Natural killer cell (primary cell): ENCODE data around the gene VANGL1. TPM values are rescaled to one million over a fixed set of nuclear protein-coding genes. Genes with fewer than 3 reads are reported as not detected.

Experiments
- ATAC-seq, 3 donors: fragments of 150-1000 bp in 2 of 3; fragments of 200-7000 bp in 1 of 3; cut with Tn5 transposase; 1 replicate in 1 of 3; 2 replicates in 2 of 3; pipeline ENCODE4 v1.10.0; 2021; ENCODE audit warnings: mild to moderate bottlenecking in 2 of 3, moderate library complexity in 2 of 3
- DNase-seq, 2 donors: peaks; one replicate each; pipeline versions ENCODE4 v3.0.0 to v3.0.0-alpha.2; 2013 to 2021; ENCODE audit warnings: mixed read lengths in 1 of 2
- H3K27ac ChIP-seq: one replicate; pipeline ENCODE4 v1.5.1; 2013; ENCODE audit warnings: mild to moderate bottlenecking, low read length
- H3K27me3 ChIP-seq: one replicate; pipeline ENCODE4 v1.6.1; 2013; ENCODE audit warnings: low read length; ENCODE audit not compliant: control insufficient read depth, insufficient read depth
- H3K36me3 ChIP-seq: one replicate; pipeline ENCODE4 v1.6.1; 2013; ENCODE audit warnings: low read length; ENCODE audit not compliant: control insufficient read depth, insufficient read depth
- H3K4me1 ChIP-seq: one replicate; pipeline ENCODE4 v1.6.1; 2013; ENCODE audit warnings: low read length; ENCODE audit not compliant: control insufficient read depth, insufficient read depth
- H3K4me3 ChIP-seq: one replicate; pipeline ENCODE4 v1.5.1; 2013; ENCODE audit warnings: low read length
- H3K9me3 ChIP-seq: one replicate; pipeline ENCODE4 v1.6.1; 2013; ENCODE audit warnings: low read length; ENCODE audit not compliant: control insufficient read depth, insufficient read depth
- H3K27ac Mint-ChIP-seq, 2 donors: one replicate each; pipeline ENCODE4 v1.8.0; 2022; ENCODE audit warnings: mild to moderate bottlenecking in 2 of 2, mixed read lengths in 2 of 2, moderate library complexity in 1 of 2
- H3K27me3 Mint-ChIP-seq, 2 donors: one replicate each; pipeline ENCODE4 v1.8.0; 2022; ENCODE audit warnings: low read depth in 2 of 2, mixed read lengths in 2 of 2
- H3K36me3 Mint-ChIP-seq: one replicate; pipeline ENCODE4 v1.8.0; 2022; ENCODE audit warnings: mixed read lengths
- H3K4me1 Mint-ChIP-seq, 2 donors: one replicate each; pipeline ENCODE4 v1.8.0; 2022; ENCODE audit warnings: mixed read lengths in 2 of 2
- H3K4me3 Mint-ChIP-seq: one replicate; pipeline ENCODE4 v1.8.0; 2022; ENCODE audit warnings: mild to moderate bottlenecking, moderate library complexity, mixed read lengths
- H3K9me3 Mint-ChIP-seq, 2 donors: one replicate each; pipeline ENCODE4 v1.8.0; 2022; ENCODE audit warnings: mixed read lengths in 2 of 2
- WGBS: methylation state at CpG from one replicate; pipeline ENCODE4 v1.1.7; 2013; ENCODE audit warnings: missing lambda C conversion rate; ENCODE audit not compliant: insufficient coverage; 5-methylcytosine and 5-hydroxymethylcytosine counted together
- intact Hi-C: fragments of 100-400 bp; cut with micrococcal nuclease; formaldehyde crosslinking; loops from one replicate; pipeline ENCODE4 v1.14.2; 2022
- total RNA-seq, 4 donors: library from RNA; stranded (reverse); fragments of 120-200 nt in 1 of 4; gene quantifications; one replicate each; pipeline versions ENCODE4 v1.2.3 to v1.2.4, GENCODE V29; 2013 to 2022
- TF ChIP-seq, protein P1 (sequence below): fragments of 200-600 bp; IDR thresholded peaks from one replicate; pipeline ENCODE4 v1.8.0; 2022; ENCODE audit warnings: antibody characterized with exemption

Gene VANGL1
- total RNA-seq, 3 donors from 2014 or later (not counting 1 experiment from before 2014, with no cell fraction given) = 6.4 to 14.8 (median 10.3) TPM

- H3K9me3 Mint-ChIP-seq = no peaks in the 10 kb centered on the region
- H3K36me3 Mint-ChIP-seq = no peaks in the 10 kb centered on the region
- TF ChIP-seq, protein P1, sequence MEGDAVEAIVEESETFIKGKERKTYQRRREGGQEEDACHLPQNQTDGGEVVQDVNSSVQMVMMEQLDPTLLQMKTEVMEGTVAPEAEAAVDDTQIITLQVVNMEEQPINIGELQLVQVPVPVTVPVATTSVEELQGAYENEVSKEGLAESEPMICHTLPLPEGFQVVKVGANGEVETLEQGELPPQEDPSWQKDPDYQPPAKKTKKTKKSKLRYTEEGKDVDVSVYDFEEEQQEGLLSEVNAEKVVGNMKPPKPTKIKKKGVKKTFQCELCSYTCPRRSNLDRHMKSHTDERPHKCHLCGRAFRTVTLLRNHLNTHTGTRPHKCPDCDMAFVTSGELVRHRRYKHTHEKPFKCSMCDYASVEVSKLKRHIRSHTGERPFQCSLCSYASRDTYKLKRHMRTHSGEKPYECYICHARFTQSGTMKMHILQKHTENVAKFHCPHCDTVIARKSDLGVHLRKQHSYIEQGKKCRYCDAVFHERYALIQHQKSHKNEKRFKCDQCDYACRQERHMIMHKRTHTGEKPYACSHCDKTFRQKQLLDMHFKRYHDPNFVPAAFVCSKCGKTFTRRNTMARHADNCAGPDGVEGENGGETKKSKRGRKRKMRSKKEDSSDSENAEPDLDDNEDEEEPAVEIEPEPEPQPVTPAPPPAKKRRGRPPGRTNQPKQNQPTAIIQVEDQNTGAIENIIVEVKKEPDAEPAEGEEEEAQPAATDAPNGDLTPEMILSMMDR = no peak
- H3K27me3 Mint-ChIP-seq = no peaks in the 10 kb centered on the region
- peaks cover 5% of the 10 kb centered on the region for H3K4me1 ChIP-seq
- H3K27me3 ChIP-seq = no peaks in the 10 kb centered on the region
- H3K9me3 ChIP-seq = no peaks in the 10 kb centered on the region
- no peak for DNase-seq
- 86% methylated on average over 5 of the region's 5 CpGs for WGBS
- no peak overlapping the region for H3K27ac ChIP-seq
- H3K4me3 ChIP-seq = no peak overlapping the region
- peaks cover 18 to 20% of the 10 kb centered on the region in 2 donors for H3K4me1 Mint-ChIP-seq
- intact Hi-C loops = no loop called here
- H3K4me3 Mint-ChIP-seq = no peak overlapping the region
- no peak for ATAC-seq
- H3K27ac Mint-ChIP-seq = no peak overlapping the region
- H3K36me3 ChIP-seq = peaks cover 14% of the 10 kb centered on the region
Measured at GRCh38 chr1:115656461-115657077, 14.8 kb downstream of the VANGL1 start.

DNA sequence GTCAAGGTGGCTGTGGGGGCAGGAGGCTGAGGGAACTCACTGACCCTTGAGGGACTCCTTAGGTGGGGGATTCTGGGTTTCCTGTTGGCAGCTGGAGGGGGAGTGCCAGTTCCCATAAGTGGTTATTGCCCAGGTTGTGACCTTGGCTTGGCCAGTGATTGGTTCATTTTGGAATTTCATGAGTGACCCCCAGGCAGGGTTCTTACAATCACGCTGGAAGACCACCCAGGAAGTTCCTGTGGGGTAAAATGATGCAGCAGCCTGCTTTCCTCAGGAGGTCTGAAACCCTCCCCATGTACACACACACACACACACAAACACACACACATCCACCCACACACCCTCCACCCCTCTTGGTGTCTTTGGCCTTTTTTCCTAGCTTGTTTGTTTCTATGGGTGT is 16.9 kb downstream of the VANGL1 start:
- H3K9me3 Mint-ChIP-seq = no peaks in the 10 kb centered on the region
- TF ChIP-seq, protein P1 = no peak
- Histone ChIP-seq H3K27me3 (no peaks in the 10 kb centered on the region), H3K27ac (no peak overlapping the region), H3K4me1 (peaks cover 5% of the 10 kb centered on the region), H3K9me3 (no peaks in the 10 kb centered on the region), H3K36me3 (peaks cover 14% of the 10 kb centered on the region), H3K4me3 (no peak overlapping the region)
- no peaks in the 10 kb centered on the region for H3K27me3 Mint-ChIP-seq
- H3K4me3 Mint-ChIP-seq = no peak overlapping the region
- WGBS = 60% methylated on average over 1 of the region's 1 CpG
- no peak for DNase-seq
- ATAC-seq = no peak
- peak overlapping the region in 1 of 2 donors; percentile 6 for H3K27ac Mint-ChIP-seq
- intact Hi-C loops = no loop called here
- H3K4me1 Mint-ChIP-seq = peaks cover 18 to 20% of the 10 kb centered on the region in 2 donors
- no peaks in the 10 kb centered on the region for H3K36me3 Mint-ChIP-seq

GRCh38 chr1:115660151-115660550 is 18.4 kb downstream of the VANGL1 start:
- no peak for ATAC-seq
- WGBS = 97% methylated on average over 5 of the region's 5 CpGs

More at GRCh38 chr1:115660151-115660550, 18.4 kb downstream of the VANGL1 start:
- H3K9me3 ChIP-seq = no peaks in the 10 kb centered on the region
- Mint-ChIP-seq H3K4me1 (peaks cover 7% of the 10 kb centered on the region in 2 donors), H3K36me3 (peaks cover 11% of the 10 kb centered on the region), H3K4me3 (no peak overlapping the region), H3K9me3 (no peaks in the 10 kb centered on the region), H3K27me3 (no peaks in the 10 kb centered on the region), H3K27ac (no peak overlapping the region)
- DNase-seq = no peak
- H3K27me3 ChIP-seq = no peaks in the 10 kb centered on the region
- peaks cover under 1% of the 10 kb centered on the region for H3K4me1 ChIP-seq
- intact Hi-C loops = no loop called here
- peaks cover 25% of the 10 kb centered on the region for H3K36me3 ChIP-seq
- H3K27ac ChIP-seq = no peak overlapping the region
- TF ChIP-seq, protein P1 = no peak
- no peak overlapping the region for H3K4me3 ChIP-seq
